Left ventricle myocardium inferior (tissue), 1 donor: ENCODE data around the gene GRK1. TPM values are rescaled to one million over a fixed set of nuclear protein-coding genes. Genes with fewer than 3 reads are reported as not detected.
A peak's percentile ranks its signal among the peaks of the same experiment; 100 is the strongest.

Experiments used
- DNase-seq: peaks from one replicate; pipeline ENCODE4 v3.0.0-alpha.2; 2020
- H3K27ac ChIP-seq: fragments of 200-600 bp; replicated peaks from 2 replicates; pipeline ENCODE4 v1.8.0; 2021
- H3K27me3 ChIP-seq: fragments of 200-600 bp; 2 replicates; pipeline ENCODE4 v1.8.0; 2021; ENCODE audit warnings: low read depth
- H3K36me3 ChIP-seq: fragments of 200-600 bp; 2 replicates; pipeline ENCODE4 v1.8.0; 2021
- H3K4me1 ChIP-seq: fragments of 200-600 bp; 2 replicates; pipeline ENCODE4 v1.8.0; 2021
- H3K4me3 ChIP-seq: fragments of 200-600 bp; 2 replicates; pipeline ENCODE4 v1.8.0; 2021; ENCODE audit warnings: mild to moderate bottlenecking, moderate library complexity
- H3K9me3 ChIP-seq: fragments of 200-600 bp; replicated peaks from 2 replicates; pipeline ENCODE4 v1.8.0; 2021
- intact Hi-C: fragments of 100-400 bp; cut with micrococcal nuclease; formaldehyde crosslinking; loops from one replicate; pipeline ENCODE4 v1.11.0; 2022
- total RNA-seq: library from RNA; stranded (reverse); fragmentation: NEBNext Ultra II Directional; extraction: Animal tissue kit (Norgen Biotek cat#: 25700); gene quantifications from one replicate; pipeline ENCODE4 v1.2.1, GENCODE V29; 2021
- TF ChIP-seq, protein P1 (sequence below): fragments of 200-600 bp; IDR thresholded peaks from 2 replicates; pipeline ENCODE4 v1.8.0; 2021; ENCODE audit warnings: antibody characterized with exemption, mild to moderate bottlenecking, borderline replicate concordance
- donor health status: DM: no; HTN: yes; CAD: no; lungs with severe emphysema.

The GRK1 gene
- total RNA-seq, 1 donor from 2014 or later, result 0.85 TPM

DNA sequence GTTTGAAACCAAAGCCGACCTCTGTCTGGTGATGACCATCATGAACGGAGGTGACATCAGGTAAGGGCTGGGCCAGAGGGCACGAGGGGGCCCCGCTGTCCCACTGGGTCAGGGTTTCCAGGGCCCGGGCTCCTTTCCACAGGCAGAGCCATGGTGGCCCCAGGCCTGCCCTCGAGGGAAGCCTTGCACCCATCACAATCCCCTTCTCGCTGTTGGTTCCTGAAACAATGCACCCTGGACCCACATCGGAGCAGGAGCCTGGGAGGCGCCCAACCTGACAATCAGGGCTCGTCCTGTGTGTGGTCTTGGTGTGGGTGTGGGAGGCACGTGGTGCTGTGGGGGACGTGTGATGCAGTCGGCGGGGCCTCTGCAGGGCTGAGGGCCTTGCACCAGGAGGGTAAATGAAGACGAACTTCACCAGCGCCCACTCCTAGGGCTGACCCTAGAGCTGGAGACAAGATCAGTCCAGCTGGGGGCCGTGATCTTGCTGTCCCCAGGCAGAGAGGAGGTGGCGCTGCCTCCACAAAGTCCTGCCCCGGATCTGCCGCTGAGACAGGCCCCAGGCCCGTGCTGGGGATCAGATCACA, 2.8 kb downstream of the GRK1 start:
- H3K9me3 ChIP-seq, result no peaks in the 10 kb centered on the region
- H3K27ac ChIP-seq, result no peak overlapping the region
- H3K27me3 ChIP-seq, result peaks cover 9% of the 10 kb centered on the region
- TF ChIP-seq, protein P1, sequence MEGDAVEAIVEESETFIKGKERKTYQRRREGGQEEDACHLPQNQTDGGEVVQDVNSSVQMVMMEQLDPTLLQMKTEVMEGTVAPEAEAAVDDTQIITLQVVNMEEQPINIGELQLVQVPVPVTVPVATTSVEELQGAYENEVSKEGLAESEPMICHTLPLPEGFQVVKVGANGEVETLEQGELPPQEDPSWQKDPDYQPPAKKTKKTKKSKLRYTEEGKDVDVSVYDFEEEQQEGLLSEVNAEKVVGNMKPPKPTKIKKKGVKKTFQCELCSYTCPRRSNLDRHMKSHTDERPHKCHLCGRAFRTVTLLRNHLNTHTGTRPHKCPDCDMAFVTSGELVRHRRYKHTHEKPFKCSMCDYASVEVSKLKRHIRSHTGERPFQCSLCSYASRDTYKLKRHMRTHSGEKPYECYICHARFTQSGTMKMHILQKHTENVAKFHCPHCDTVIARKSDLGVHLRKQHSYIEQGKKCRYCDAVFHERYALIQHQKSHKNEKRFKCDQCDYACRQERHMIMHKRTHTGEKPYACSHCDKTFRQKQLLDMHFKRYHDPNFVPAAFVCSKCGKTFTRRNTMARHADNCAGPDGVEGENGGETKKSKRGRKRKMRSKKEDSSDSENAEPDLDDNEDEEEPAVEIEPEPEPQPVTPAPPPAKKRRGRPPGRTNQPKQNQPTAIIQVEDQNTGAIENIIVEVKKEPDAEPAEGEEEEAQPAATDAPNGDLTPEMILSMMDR, result no peak
- no peaks in the 10 kb centered on the region for H3K4me1 ChIP-seq
- DNase-seq, result peak; percentile 4
- intact Hi-C loops, result no loop called here
- no peaks in the 10 kb centered on the region for H3K36me3 ChIP-seq
- no peak overlapping the region for H3K4me3 ChIP-seq

DNA sequence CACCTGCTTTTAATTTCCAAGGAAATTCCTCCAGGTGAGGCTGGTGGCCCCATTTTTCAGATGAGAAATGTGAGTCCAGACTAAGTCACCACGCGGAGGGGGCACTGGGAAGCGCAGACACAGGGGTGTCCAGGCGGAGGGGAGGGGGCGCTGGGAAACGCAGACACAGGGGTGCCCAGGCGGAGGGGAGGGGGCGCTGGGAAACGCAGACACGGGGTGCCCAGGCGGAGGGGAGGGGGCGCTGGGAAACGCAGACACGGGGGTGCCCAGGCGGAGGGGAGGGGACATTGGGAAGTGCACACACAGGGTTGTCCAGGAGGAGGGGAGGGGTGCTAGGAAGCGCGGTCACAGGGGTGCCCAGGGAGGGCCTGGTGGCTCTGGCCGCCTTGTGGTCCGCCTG, 3.5 kb downstream of the GRK1 start:
- no peaks in the 10 kb centered on the region for H3K4me1 ChIP-seq
- intact Hi-C loops, result no loop called here
- H3K4me3 ChIP-seq, result no peak overlapping the region
- H3K27ac ChIP-seq, result no peak overlapping the region
- DNase-seq, result peak; percentile 3
- no peaks in the 10 kb centered on the region for H3K36me3 ChIP-seq
- TF ChIP-seq, protein P1, result no peak
- H3K9me3 ChIP-seq, result no peaks in the 10 kb centered on the region
- peaks cover 9% of the 10 kb centered on the region for H3K27me3 ChIP-seq

DNA sequence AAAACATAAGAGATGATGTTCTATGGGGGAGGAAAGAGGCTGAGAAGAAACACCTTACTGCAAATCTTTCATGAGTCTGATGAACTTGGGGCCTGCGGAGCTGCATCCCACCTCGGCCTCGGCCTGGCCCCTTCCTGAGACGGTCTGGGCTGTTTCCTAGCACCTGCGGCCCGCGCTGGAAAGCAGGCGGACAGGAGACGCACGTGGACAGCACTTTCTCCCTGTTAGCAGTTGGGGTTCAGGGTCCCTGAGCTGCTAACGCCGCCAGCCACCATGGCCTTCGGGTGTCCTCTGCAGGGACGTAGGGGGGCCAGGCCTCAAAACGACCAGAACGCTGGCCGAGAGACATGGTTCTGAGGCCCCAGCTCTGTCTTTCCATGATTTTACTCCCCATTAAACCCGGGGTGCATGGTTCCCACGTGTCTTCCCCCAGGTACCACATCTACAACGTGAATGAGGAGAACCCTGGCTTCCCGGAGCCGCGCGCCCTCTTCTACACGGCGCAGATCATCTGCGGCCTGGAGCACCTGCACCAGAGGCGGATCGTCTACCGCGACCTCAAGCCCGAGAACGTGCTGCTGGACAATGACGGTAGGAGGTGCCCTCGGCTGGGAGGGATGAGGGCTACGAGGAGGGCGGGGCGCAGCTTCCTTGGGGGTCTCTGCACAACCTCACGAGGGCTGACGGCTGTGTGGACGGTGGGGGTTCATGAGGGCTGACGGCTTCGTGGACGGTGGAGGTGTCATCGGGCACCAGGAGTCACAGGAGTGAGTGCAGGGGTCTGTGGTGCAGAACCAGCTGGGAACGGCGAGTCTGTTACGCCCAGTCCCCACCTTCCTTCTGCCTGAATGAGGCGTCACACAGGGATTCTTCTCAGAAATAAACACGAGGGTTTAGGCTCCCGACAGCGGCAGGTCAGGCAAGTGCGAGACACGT, 4.3 kb downstream of the GRK1 start:
- Histone ChIP-seq H3K27me3 (peaks cover 9% of the 10 kb centered on the region), H3K36me3 (no peaks in the 10 kb centered on the region), H3K4me1 (no peaks in the 10 kb centered on the region), H3K9me3 (no peaks in the 10 kb centered on the region), H3K4me3 (no peak overlapping the region), H3K27ac (no peak overlapping the region)
- TF ChIP-seq, protein P1, result no peak
- peak; percentile 11 for DNase-seq
- intact Hi-C loops, result no loop called here

DNA sequence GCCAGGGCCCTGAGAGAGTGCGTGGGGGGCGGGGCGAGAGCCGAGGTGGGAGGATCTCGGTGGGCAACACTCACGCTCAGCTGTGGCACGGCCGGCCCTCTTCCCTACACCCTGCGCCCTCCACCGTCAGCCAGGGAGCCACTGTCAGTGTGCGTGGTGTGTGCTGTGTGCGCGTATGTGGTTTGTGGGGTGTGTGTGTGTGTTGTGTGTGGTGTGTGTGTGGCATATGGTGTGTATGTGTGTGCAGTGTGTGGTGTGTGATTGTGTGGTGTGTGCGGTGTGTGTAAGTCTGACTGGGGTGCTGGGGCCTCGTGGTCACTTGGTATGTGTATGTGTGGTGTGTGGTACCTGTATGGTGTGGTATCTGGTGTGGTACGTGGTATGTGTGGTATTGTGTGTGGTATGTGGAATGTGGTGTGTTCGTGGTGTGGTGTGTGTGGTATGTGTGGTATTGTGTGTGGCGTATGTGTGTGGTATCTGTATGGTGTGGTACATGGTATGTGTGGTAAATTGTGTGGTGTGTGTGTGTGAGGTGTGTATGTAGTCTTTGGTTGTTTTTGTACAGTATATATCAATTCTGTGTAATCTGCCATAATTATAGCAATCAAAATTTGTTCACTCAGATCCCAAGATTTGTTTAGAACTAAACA, 5.1 kb downstream of the GRK1 start:
- no peaks in the 10 kb centered on the region for H3K4me1 ChIP-seq
- no peak overlapping the region for H3K27ac ChIP-seq
- DNase-seq, result peak; percentile 4
- H3K36me3 ChIP-seq, result no peaks in the 10 kb centered on the region
- no peaks in the 10 kb centered on the region for H3K9me3 ChIP-seq
- TF ChIP-seq, protein P1, result no peak
- H3K4me3 ChIP-seq, result no peak overlapping the region
- peaks cover 9% of the 10 kb centered on the region for H3K27me3 ChIP-seq
- intact Hi-C loops, result no loop called here

DNA sequence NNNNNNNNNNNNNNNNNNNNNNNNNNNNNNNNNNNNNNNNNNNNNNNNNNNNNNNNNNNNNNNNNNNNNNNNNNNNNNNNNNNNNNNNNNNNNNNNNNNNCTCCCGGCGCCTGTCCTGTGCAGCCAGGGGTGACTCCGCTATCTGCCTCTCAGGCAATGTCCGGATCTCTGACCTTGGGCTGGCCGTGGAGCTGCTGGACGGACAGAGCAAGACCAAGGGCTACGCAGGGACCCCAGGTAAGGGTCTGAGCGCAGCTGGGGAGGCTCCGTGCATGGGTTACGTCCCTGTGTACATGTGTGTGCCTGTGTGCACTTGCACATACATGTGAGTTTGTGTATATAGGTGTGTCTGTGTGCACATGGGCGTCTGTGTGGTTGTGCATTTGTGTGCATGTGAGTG, 55.9 kb downstream of the GRK1 start:
- DNase-seq, result no peak
- TF ChIP-seq, protein P1, result no peak
- Histone ChIP-seq H3K36me3 (no peaks in the 10 kb centered on the region), H3K9me3 (no peaks in the 10 kb centered on the region), H3K27ac (no peak overlapping the region), H3K27me3 (no peaks in the 10 kb centered on the region), H3K4me1 (peaks cover 13% of the 10 kb centered on the region), H3K4me3 (no peak overlapping the region)
- intact Hi-C loops, result no loop called here
